HL-60/S4 (cell line): ENCODE measurements around the gene KRT79.

Experiments used
- in situ Hi-C: fragments of 300-500 bp; cut with MboI; formaldehyde crosslinking; loops from 2 replicates; pipeline ENCODE4 v1.14.3; 2022; ENCODE audit warnings: low sequenced_read_pairs

KRT79 gene

GRCh38 chr12:52865090-52865944 is 31.2 kb upstream of the KRT79 start:
- in situ Hi-C loops: loop anchor here (25.0 kb wide), 1 partner anchor 478 kb away; the partner anchor contains the start of gene KRT84

GRCh38 chr12:52862023-52862422 is 27.9 kb upstream of the KRT79 start:
- in situ Hi-C loops: loop anchor here (25.0 kb wide), 1 partner anchor 475 kb away; the partner anchor contains the start of gene KRT84

GRCh38 chr12:52861511-52861910 is 27.4 kb upstream of the KRT79 start:
- in situ Hi-C loops: loop anchor here (25.0 kb wide), 1 partner anchor 474 kb away; the partner anchor contains the start of gene KRT84

GRCh38 chr12:52860102-52860823 is 26.2 kb upstream of the KRT79 start:
- in situ Hi-C loops: loop anchor here (25.0 kb wide), 1 partner anchor 473 kb away; the partner anchor contains the start of gene KRT84

- in situ Hi-C loops: loop anchor here (25.0 kb wide), 1 partner anchor 470 kb away; the partner anchor contains the start of gene KRT84
Measured at GRCh38 chr12:52857500-52857899, 23.4 kb upstream of the KRT79 start.

DNA sequence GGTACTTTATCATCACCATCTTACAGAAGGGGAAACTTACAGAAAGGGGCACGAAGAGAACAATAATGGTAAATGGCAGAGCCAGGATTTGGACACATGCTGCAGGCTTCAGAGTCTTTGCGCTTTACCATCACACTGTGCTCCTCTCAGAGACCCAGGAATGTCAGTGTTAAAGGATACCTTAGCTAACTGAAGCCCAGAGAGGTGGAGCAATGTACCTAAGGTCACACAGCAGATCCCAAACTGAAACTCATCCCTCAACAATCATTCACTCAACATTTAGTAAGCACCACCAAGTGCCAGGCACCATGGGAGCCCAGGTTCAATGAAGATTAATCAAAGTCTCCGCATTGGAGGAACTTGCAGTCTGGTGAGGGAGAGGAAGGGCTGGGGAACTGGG is 22.7 kb upstream of the KRT79 start:
- in situ Hi-C loops: loop anchor here (25.0 kb wide), 1 partner anchor 469 kb away; the partner anchor contains the start of gene KRT84

DNA sequence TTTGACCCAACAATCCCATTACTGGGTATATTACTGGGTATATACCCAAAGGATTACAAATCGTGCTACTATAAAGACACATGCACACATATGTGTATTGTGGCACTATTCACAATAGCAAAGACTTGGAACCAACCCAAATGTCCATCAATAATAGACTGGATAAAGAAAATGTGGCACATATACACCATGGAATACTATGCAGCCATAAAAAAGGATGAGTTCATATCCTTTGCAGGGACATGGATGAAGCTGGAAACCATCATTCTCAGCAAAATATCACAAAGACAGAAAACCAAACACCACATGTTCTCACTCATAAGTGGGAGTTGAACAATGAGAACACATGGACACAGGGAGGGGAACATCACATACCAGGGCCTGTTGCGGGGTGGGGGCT is 22.0 kb upstream of the KRT79 start:
- in situ Hi-C loops: loop anchor here (25.0 kb wide), 1 partner anchor 469 kb away; the partner anchor contains the start of gene KRT84

DNA sequence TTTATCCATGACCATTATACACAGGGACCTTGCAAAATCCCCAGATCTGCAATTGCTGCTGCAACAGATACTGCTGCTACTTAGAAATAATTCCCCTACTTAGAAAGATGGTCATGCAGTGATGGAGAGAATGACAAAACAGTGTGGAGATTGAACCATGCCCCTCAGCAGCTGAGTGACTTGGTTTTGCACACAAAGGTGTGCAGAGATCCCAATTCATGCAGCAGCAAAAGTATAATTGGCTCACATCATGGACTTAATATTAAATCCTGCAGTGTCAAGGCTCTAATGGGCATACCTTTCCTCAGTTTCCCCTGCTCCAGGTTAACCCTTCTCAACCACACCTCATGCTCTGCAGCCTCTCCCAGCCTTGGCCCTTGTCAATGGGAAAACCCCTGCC is 17.7 kb upstream of the KRT79 start:
- in situ Hi-C loops: loop anchor here (25.0 kb wide), 1 partner anchor 464 kb away; the partner anchor contains the start of gene KRT84

- in situ Hi-C loops: loop anchor here (25.0 kb wide), 1 partner anchor 463 kb away; the partner anchor contains the start of gene KRT84
Measured at GRCh38 chr12:52850681-52851080, 16.6 kb upstream of the KRT79 start.

DNA sequence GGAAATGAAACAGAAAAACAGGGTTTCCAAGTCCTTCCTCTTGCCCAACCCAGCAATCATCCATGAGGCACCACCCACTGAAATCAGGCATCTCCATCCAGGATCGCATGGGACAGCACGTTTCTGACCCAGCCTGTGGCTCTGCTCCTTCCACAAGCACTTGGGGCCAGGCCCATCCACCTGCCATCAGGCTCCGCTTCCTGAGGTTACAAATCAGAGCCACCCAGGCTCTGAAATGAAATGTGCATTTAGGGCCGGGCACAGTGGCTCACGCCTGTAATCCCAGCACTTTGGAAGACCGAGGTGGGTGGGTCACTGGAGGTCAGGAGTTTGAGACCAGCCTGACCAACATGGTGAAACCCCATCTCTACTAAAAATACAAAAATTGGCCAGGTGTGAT is 15.4 kb upstream of the KRT79 start:
- in situ Hi-C loops: no loop called here

- in situ Hi-C loops: no loop called here
Measured at GRCh38 chr12:52848661-52849255, 14.6 kb upstream of the KRT79 start, which contains the start of gene KRT78. TSS of gene KRT78 (minus strand) at chr12:52848994. CDS start at chr12:52848930, 64 bp downstream.

- in situ Hi-C loops: no loop called here
Measured at GRCh38 chr12:52847335-52848102, 13.4 kb upstream of the KRT79 start.

DNA sequence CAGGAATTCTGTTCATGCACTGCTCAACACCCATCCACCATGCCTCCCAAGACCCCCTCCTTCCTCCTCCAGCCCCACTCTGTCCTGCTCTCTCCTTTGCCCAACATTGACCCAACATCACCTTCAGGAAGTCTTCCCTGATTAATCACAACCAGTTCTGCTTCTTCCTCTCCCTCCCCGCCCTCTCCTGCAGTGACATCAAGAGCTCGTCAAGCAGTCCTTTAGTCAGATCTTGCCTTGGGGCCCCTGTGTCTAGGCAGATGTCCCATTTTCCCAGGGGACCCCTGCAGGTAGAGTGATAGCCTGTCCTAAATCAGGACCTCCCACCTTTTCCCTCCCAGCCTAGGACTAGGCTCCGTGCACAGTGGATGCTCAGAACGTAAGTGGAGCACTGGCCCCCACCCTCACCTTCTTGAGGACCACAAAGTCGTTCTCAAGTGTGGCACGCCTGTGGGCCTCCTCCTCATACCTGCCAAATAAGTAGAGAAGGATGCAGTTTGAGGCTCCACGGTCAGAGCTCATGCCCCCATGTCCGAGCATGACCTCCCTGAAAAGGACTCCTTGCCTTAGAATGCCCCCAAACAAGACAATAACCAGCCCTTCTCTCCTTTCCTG is 12.4 kb upstream of the KRT79 start:
- in situ Hi-C loops: no loop called here

GRCh38 chr12:52845946-52846345 is 11.8 kb upstream of the KRT79 start:
- in situ Hi-C loops: no loop called here

- in situ Hi-C loops: no loop called here
Measured at GRCh38 chr12:52844386-52844785, 10.3 kb upstream of the KRT79 start.

- in situ Hi-C loops: no loop called here
Measured at GRCh38 chr12:52839436-52840105, 5.5 kb upstream of the KRT79 start.

DNA sequence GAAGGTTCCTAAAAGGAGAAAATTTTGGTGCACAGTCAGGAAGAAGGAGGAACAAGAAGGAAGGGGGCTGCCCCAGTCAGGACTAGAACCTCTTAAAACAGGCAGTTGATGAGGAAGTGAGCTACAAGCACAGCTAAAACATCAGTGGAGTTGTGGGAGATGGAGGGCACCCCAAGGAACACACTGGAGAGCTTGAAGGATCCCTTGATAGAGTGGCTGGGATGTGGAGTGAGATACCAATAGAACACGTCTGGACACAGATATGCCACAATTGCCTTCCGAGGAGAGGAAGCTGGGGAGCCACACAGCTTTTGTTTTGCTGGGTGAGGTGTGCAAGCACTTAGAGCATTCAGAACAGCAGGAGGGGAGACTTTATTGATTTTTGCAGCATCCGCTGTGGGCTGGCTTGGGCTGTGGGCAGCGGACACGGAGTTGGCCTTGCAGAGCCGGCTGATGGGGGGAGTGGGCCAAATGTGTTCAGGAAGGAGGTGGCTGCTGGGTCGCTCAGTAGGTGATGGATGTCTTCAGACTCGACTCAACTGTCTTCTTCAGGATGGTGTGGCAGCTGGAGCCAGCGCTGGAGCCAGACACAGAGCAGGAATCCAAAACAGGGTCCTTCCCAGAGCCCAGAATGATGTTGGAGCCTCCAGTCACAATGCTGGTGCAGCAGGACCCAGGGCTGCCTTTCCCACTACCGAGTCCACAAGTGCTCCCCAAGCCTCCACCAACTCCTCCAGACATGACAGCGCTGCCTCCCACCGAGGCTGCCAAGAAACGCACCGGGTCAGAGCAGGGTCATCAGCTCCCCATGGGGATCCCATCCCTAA is 4.7 kb upstream of the KRT79 start:
- in situ Hi-C loops: no loop called here
